HG03095 (cell line): ENCODE measurements around the gene DDIT4.
"Not testable (repeated sequence)": the region's sequence is repeated elsewhere in the genome, so short reads cannot be mapped to it uniquely, and the experiment has no call there.

ENCODE experiments used
- ATAC-seq: cut with Tn5 transposase; IDR thresholded peaks from one replicate; pipeline ENCODE4 v1.9.1; 2021; ENCODE audit warnings: moderate library complexity; ENCODE audit not compliant: unreplicated experiment

Gene DDIT4, protein sequence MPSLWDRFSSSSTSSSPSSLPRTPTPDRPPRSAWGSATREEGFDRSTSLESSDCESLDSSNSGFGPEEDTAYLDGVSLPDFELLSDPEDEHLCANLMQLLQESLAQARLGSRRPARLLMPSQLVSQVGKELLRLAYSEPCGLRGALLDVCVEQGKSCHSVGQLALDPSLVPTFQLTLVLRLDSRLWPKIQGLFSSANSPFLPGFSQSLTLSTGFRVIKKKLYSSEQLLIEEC

GRCh38 chr10:72273410-72274212 is at the start of gene DDIT4:
DDIT4 (plus strand) TSS chr10:72273924; CDS start chr10:72274217, 293 bp downstream.
- peak; percentile 74 for ATAC-seq

DNA sequence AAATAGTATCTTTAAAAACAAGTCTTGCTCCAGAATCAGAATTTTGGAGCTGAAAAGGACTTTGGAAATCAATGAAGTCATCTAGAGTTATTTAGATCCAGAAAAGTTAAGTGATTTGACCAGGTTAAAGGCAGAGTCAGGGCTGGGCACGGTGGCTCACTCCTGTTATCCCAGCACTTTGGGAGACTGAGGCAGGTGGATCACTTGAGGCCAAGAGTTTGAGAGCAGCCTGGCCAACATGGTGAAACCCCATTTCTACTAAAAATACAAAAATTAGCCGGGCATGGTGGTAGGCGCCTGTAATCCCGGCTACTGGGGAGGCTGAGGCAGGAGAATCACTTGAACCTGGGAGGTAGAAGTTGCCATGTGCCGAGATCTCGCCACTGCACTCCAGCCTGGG is 49.5 kb upstream of the DDIT4 start:
- not testable (repeated sequence) for ATAC-seq

GRCh38 chr10:72226418-72227027 is 47.2 kb upstream of the DDIT4 start:
- no peak for ATAC-seq

- ATAC-seq: no peak
Measured at GRCh38 chr10:72227826-72228225, 45.9 kb upstream of the DDIT4 start.

DNA sequence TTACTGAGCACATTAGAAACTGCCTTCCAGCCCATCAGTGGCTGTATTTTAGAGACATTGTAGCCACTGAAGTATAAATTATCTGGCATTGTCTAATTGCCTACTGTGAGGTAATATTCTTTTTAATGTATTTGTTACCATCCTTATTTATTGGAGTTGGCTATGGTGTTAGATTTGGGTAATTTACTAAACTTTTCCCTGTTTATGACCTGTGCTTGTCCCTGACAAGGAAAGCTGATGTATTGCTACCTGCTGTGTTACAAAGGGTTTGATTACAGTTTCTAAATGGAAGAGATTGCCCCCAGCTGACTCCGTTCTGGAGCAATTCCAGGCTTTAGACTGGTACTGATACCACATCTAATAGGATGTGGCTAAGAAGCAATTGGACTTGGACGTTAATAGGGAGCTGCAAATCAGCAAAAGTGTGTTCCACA is 45.4 kb upstream of the DDIT4 start:
- no peak for ATAC-seq

DNA sequence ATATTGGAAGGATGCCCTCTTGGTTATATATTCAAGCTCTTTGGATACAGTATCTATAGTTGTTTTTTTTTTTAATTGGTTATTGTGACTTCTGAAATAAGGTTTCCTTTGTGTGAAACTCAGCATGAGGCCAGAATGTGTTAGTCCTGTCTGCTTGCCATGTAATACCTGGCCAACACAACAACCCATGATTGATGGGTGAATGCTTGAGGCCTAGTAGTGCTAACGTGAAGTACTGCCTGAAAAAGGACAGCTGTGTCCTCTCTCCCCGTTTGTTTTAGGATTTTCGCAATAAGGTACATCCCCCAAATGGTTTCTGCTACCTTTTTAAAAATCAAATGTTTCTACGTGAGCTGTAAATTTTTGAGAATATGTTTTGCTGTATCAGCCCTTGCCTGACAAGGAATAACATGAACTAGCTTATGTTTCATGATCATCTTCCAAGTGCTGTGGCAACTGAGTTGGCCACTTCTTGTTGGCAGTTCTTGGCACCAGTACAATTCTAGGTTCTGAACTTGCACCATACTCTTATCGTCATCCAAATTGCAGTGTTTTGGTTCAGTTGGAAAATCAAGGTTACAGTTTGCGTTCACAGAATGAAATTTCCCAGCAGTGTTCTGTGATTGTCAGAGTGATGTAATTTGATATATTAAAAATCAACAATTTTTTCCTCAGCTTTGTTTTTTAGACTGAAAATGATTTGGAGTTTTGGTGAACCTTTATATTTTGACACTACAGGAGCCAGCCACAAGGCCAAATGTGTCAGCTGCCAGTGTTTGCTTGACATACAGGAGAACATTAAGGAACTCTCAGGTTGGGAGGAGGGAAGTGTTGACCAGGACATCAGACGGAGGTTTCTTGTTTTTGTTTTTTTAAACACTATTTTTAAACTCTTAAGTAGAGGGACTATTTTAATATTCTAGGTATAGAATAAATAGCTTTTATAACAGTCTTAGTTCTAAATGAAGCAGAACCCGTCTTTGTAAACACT is 44.2 kb upstream of the DDIT4 start:
- no peak for ATAC-seq

DNA sequence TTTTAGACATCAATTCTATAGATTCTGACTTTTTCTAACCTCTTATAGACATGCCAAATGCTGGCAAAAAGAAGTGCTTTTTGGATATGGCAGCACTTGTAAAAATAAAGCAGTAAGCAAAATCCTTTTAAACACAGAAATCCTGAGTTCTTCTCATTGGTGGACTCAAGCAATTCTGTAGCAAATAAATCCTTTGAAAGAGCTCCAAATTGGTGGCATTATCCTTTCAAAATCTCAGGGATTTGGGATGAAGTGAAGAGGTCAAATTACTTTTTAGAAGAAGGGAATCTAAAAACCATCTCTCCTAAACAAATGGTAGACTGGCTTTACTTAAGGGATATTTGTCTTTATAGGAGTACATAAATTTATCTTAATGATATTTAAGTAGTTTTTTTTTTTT is 40.1 kb upstream of the DDIT4 start:
- no peak for ATAC-seq

DNA sequence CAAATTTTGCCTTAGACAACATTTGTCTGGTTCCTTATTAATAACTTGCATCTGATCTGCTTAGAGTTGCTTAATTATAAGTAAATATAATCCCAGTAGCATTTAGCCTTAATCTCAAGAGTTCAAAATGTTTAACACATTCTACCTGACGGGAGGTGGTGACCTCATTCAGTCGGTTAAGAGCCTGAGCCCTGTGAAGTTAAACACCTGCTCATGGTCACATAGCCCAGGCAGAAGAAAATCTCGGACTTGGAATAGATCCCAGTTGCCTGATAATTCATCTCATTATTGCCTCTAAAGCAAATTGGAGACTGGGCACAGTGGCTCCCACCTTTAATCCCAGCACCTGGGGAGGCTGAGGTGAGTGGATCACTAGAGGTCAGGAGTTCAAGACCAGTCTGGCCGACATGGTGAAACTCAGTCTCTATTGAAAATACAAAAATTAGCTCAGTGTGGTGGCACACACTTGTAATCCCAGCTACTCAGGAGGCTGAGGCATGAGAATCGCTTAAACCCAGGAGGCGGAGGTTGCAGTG is 39.1 kb upstream of the DDIT4 start:
- no peak for ATAC-seq

- no peak for ATAC-seq
Measured at GRCh38 chr10:72235544-72236279, 38.0 kb upstream of the DDIT4 start.

GRCh38 chr10:72238392-72239175 is 35.1 kb upstream of the DDIT4 start:
- no peak for ATAC-seq

- no peak for ATAC-seq
Measured at GRCh38 chr10:72239409-72239808, 34.3 kb upstream of the DDIT4 start.

GRCh38 chr10:72240371-72240770 is 33.4 kb upstream of the DDIT4 start:
- no peak for ATAC-seq

DNA sequence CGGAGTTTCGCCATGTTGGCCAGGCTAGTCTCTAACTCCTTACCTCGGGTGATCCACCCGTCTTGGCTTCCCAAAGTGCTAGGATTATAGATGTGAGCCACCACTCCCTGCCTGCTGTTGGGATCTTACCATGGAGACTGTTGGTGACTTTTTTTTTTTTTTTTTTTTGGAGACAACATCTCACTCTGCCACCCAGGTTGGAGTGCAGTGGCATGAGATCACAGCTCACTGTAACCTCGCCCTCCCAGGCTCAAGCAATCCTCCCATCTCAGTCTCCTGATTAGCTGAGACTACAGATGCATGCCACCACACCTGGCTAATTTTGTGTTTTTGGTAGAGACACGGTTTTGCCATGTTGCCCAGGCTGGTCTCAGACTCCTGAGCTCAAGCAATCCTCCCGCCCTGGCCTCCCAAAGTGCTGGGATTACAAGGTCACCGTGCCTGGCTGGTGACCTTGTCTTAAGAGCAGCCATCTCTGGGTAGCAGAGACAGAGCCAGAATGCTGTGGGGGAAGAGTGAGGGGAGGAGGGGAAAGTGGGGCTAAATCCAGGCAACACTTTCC is 32.0 kb upstream of the DDIT4 start:
- ATAC-seq: no peak

- no peak for ATAC-seq
Measured at GRCh38 chr10:72242675-72243074, 31.0 kb upstream of the DDIT4 start.

DNA sequence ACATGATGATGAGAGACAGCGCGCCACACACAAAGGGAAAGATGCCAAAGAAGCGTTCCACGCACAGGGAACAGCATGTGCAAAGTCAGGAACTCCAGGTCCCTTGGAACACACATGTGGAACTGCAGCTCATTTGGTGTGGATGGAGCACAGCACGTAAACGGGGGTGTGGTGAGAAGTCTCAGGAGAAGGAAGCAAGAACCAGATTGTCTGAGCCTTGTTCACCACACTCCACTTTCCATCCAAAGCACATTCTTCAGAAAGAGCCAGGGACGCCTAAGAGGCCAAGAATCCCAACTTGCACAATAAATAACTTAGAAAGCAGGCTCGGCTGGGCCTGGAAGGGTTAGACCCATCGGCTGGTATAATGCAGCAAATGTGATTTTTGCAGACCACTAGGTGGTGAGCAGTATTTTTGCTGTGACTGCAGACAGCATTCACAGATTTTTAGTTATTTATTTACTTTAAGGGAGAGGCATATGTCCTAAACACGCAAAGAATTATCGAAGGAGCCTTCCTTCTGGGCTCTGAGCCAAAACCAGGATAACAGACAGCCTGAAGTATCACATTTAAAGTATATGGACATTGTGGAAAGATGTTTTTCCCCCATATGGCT is 29.8 kb upstream of the DDIT4 start:
- no peak for ATAC-seq

GRCh38 chr10:72244573-72245038 is 29.1 kb upstream of the DDIT4 start:
- ATAC-seq: no peak

GRCh38 chr10:72245949-72246525 is 27.7 kb upstream of the DDIT4 start:
- ATAC-seq: no peak
